PFSK-1 (cell line): ENCODE results near the gene TCEA2.

Source experiments
- POLR2AphosphoS5 ChIP-seq: IDR thresholded peaks from 2 replicates; pipeline ENCODE4 v1.6.1; 2012; ENCODE audit warnings: low read depth, mild to moderate bottlenecking, control low read depth, low read length, moderate library complexity
- REST ChIP-seq, 2 experiments: IDR thresholded peaks; 2 replicates each; pipeline versions ENCODE4 v1.6.1 to v1.8.0; 2011 to 2012; ENCODE audit warnings: low read depth in 2 of 2, low read length in 2 of 2, control low read depth in 1 of 2, inconsistent platforms in 1 of 2, mild to moderate bottlenecking in 1 of 2, moderate library complexity in 1 of 2; ENCODE audit not compliant: insufficient read depth in 1 of 2
- TAF1 ChIP-seq: IDR thresholded peaks from 2 replicates; pipeline ENCODE4 v1.6.1; 2012; ENCODE audit warnings: low read length, control low read depth, borderline replicate concordance; ENCODE audit not compliant: insufficient read depth

GRCh38 chr20:64100946-64101688, 38.1 kb downstream of the TCEA2 start:
- TF ChIP-seq TAF1: no peak
- no peak for TF ChIP-seq POLR2AphosphoS5
- TF ChIP-seq REST (IDR thresholded peaks at IDR 0.05; ENCODE audit: insufficient read depth in 1 of 2, low read depth in 2 of 2, low read length in 2 of 2): no peak
